Esophagus (tissue), 2 donors: ENCODE measurements around the gene MCCC1. TPM values are rescaled to one million over a fixed set of nuclear protein-coding genes. Genes with fewer than 3 reads are reported as not detected.
"Not testable (repeated sequence)": the region's sequence is repeated elsewhere in the genome, so short reads cannot be mapped to it uniquely, and the experiment has no call there.

Source experiments
- H3K27ac ChIP-seq, 2 donors: one replicate each; pipeline ENCODE4 v1.5.1; 2013; ENCODE audit warnings: low read depth in 2 of 2, mild to moderate bottlenecking in 2 of 2, inconsistent platforms in 1 of 2, low read length in 1 of 2, moderate library complexity in 1 of 2
- H3K27me3 ChIP-seq, 2 donors: one replicate each; pipeline ENCODE4 v1.6.1; 2013; ENCODE audit warnings: low read length in 2 of 2, control low read depth in 1 of 2, mild to moderate bottlenecking in 1 of 2; ENCODE audit not compliant: insufficient read depth in 2 of 2, control insufficient read depth in 1 of 2
- H3K36me3 ChIP-seq, 2 donors: one replicate each; pipeline ENCODE4 v1.6.1; 2013; ENCODE audit warnings: low read length in 1 of 2; ENCODE audit not compliant: control insufficient read depth in 2 of 2, insufficient read depth in 2 of 2
- H3K4me1 ChIP-seq, 2 donors: one replicate each; pipeline ENCODE4 v1.6.1; 2013; ENCODE audit warnings: low read length in 1 of 2; ENCODE audit not compliant: control insufficient read depth in 2 of 2, insufficient read depth in 2 of 2
- H3K4me3 ChIP-seq, 2 donors: one replicate each; pipeline ENCODE4 v1.5.1; 2013; ENCODE audit warnings: low read length in 2 of 2, mild to moderate bottlenecking in 2 of 2, low read depth in 1 of 2, moderate library complexity in 1 of 2
- H3K9me3 ChIP-seq, 2 donors: one replicate each; pipeline ENCODE4 v1.6.1; 2013; ENCODE audit warnings: mild to moderate bottlenecking in 2 of 2, low read depth in 1 of 2, low read length in 1 of 2, moderate library complexity in 1 of 2; ENCODE audit not compliant: control insufficient read depth in 2 of 2, insufficient read depth in 1 of 2
- WGBS, 2 donors: extraction: QIAGEN DNeasy Blood & Tissue Kit; methylation state at CpG; one replicate each; pipeline ENCODE4 v1.1.7; 2013; 5-methylcytosine and 5-hydroxymethylcytosine counted together
- polyA plus RNA-seq, 2 donors: library from polyadenylated mRNA; stranded (reverse); fragments of 200-250 nt; gene quantifications; one replicate each; pipeline ENCODE4 v1.2.3, GENCODE V29; 2013
- donor health status: healthy with polysubstance abuse.
- donor health status: Bipolar disorder and iron deficiency.

Gene MCCC1
- polyA plus RNA-seq, 2 donors, result 26.0 to 33.0 TPM

GRCh38 chr3:183123891-183124290 is 24.6 kb upstream of the MCCC1 start:
- H3K27ac ChIP-seq, result no peak overlapping the region
- H3K4me1 ChIP-seq, result no peaks in the 10 kb centered on the region
- no peaks in the 10 kb centered on the region for H3K9me3 ChIP-seq
- no peak overlapping the region for H3K4me3 ChIP-seq
- 47 to 63% methylated on average over 4 of the region's 4 CpGs for WGBS, 2 donors
- no peaks in the 10 kb centered on the region for H3K36me3 ChIP-seq
- no peaks in the 10 kb centered on the region for H3K27me3 ChIP-seq

DNA sequence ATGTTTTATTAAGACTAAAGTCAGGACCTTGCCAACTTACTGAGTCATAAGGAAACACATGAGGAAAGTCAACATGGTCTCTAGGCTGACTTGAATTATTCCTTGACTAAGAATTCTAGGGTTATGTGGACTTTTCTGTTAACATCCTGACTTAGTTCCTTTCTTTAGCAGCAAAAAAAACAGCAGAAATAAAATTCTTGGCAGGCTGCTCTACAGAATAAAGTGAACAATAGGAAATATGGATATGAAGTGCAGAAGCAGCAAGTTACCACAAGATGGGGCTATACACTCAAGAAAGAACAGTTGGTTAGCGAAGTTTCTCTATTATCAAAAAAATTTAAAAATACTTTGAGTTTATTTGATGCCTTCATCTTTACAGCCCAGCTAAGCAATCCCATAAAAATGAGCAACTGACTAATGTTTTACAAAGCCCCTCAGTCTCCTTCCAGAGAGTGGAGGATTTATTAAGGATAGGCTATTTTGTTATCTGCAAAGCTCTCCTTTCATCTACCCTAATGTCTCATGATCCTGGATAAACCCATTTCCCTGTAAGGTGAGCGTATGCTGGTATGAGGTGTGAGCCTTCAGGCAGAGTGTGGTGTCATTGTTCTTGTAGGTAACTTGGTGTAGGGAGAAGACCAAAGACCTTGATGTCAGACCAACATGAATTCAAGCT is 23.1 kb upstream of the MCCC1 start:
- Histone ChIP-seq H3K36me3 (no peaks in the 10 kb centered on the region), H3K9me3 (no peaks in the 10 kb centered on the region), H3K27ac (no peak overlapping the region), H3K27me3 (no peaks in the 10 kb centered on the region), H3K4me1 (no peaks in the 10 kb centered on the region), H3K4me3 (no peak overlapping the region)
- WGBS, 2 donors, result 12 to 23% methylated on average over 2 of the region's 2 CpGs

- Histone ChIP-seq H3K36me3 (no peaks in the 10 kb centered on the region), H3K9me3 (no peaks in the 10 kb centered on the region), H3K27me3 (no peaks in the 10 kb centered on the region), H3K27ac (no peak overlapping the region), H3K4me3 (no peak overlapping the region), H3K4me1 (peaks cover 4 to 5% of the 10 kb centered on the region in 2 donors)
- 73 to 78% methylated on average over 8 of the region's 8 CpGs for WGBS, 2 donors
Measured at GRCh38 chr3:183120538-183121215, 21.4 kb upstream of the MCCC1 start.

DNA sequence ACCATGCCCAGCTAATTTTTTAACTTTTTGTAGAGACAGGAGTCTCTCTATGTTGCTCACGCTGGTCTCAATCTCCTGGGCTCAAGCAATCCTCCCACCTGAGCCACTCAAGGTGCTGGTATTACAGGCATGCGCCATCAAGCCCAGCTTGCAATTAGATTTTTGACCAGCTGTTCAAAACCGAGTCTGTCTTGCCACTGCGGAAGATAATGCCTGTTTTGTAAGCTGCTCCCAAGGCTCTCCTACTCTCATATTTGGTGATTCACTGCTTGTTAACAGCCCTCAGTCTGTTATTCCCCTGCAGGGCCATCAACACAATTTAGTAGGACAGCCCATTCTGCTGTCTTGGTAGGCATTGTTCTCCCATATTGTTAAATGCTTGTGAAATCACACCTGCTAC is 17.8 kb upstream of the MCCC1 start:
- H3K27ac ChIP-seq, result no peak overlapping the region
- H3K36me3 ChIP-seq, result no peaks in the 10 kb centered on the region
- WGBS, 2 donors, result 76 to 83% methylated on average over 4 of the region's 4 CpGs
- H3K4me1 ChIP-seq, result peaks cover 4 to 7% of the 10 kb centered on the region in 2 donors
- H3K9me3 ChIP-seq, result no peaks in the 10 kb centered on the region
- H3K27me3 ChIP-seq, result peaks cover 0 to 4% of the 10 kb centered on the region in 2 donors
- no peak overlapping the region for H3K4me3 ChIP-seq

DNA sequence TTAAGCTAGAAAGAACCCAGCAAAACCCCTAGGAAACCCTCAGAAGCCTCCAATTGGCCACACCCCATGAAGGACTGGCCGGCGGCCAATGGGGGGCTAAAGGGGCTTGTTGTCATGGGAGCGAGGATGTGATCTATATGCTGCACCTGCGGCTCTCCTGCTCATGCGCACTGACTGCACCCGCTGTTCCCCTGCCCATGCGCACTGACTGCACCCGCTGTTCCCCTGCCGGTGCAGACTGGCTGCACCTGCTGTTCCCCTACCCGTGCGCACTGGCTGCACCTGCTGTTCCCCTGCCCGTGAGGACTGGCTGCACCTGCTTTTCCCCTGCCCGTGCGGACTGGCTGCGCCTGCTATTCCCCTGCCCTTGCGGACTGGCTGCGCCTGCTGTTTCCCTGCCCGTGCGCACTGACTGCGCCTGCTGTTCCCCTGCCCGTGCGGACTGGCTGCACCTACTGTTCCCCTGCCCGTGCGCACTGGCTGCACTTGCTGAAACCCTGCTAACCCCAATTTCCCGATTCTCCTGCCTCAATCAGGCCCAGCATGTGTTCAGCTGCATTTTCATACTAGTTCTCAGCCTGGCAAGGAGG is 16.8 kb upstream of the MCCC1 start:
- Histone ChIP-seq H3K36me3 (no peaks in the 10 kb centered on the region), H3K4me3 (peak overlapping the region in 1 of 2 donors; percentile 16)

GRCh38 chr3:183114384-183115178 is 15.3 kb upstream of the MCCC1 start:
- Histone ChIP-seq H3K27ac (no peak overlapping the region), H3K36me3 (no peaks in the 10 kb centered on the region), H3K9me3 (no peaks in the 10 kb centered on the region), H3K27me3 (peaks cover 0 to 4% of the 10 kb centered on the region in 2 donors), H3K4me1 (peaks cover 4 to 7% of the 10 kb centered on the region in 2 donors), H3K4me3 (no peak overlapping the region)
- WGBS, 2 donors, result 40 to 59% methylated on average over 13 of the region's 13 CpGs

More for the DNA sequence above, 16.8 kb upstream of the MCCC1 start:
- WGBS, 2 donors, result 2 to 3% methylated on average over 23 to 25 of the region's 25 CpGs
- Histone ChIP-seq H3K27ac (no peak overlapping the region), H3K4me1 (peaks cover 4 to 7% of the 10 kb centered on the region in 2 donors), H3K27me3 (peaks cover 0 to 4% of the 10 kb centered on the region in 2 donors), H3K9me3 (no peaks in the 10 kb centered on the region)

- not testable (repeated sequence) for H3K36me3 ChIP-seq, H3K27me3 ChIP-seq, H3K27ac ChIP-seq, H3K4me1 ChIP-seq, H3K4me3 ChIP-seq, H3K9me3 ChIP-seq
- 75 to 83% methylated on average over 1 of the region's 1 CpG for WGBS, 2 donors
Measured at GRCh38 chr3:183109847-183110246, 10.6 kb upstream of the MCCC1 start.

DNA sequence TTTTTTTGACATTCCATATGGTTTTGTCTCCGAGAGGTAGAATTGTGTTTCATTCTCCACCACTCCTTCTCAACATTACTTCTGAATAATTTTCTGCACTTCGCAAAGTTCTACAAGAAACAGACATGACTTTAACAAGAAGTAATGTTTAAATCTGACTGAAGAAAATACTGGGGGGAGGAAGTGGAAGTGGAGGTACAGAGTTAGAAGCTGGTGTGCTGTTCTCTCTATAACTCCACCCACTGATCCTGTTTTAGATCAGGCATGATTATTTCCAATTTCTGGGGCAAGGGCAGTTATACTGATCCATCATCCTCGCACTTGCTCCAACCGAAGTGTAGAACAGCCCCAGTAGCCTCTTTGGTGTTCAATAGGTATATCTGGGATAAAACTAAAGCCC is 9.2 kb upstream of the MCCC1 start:
- H3K4me3 ChIP-seq, result no peak overlapping the region
- H3K36me3 ChIP-seq, result no peaks in the 10 kb centered on the region
- H3K27me3 ChIP-seq, result no peaks in the 10 kb centered on the region
- 82 to 85% methylated on average over 4 of the region's 4 CpGs for WGBS, 2 donors
- H3K27ac ChIP-seq, result no peak overlapping the region
- no peaks in the 10 kb centered on the region for H3K4me1 ChIP-seq
- H3K9me3 ChIP-seq, result no peaks in the 10 kb centered on the region

DNA sequence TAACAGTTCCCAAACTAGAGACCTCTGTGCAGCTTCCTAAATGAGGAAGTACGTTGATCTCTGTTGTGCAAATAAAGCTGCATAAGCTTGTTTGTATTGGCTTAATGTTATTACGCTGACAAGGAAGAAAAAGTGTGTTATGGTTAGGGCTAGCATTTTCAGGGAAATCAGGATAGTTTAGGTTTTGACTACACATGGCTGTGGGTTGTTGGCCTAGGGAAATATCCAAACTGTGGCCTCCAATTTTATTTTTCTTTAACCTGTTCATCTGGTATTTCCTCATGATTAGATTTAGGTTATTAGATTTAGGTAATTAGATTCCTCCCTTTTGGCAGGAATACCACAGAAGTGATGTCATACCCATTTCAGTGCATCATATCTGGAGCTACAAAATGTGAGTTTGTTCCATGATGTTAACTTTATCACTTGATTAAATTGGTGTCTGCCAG is 8.7 kb upstream of the MCCC1 start:
- H3K9me3 ChIP-seq, result no peaks in the 10 kb centered on the region
- H3K27ac ChIP-seq, result no peak overlapping the region

More for the DNA sequence above, 8.7 kb upstream of the MCCC1 start:
- H3K36me3 ChIP-seq, result no peaks in the 10 kb centered on the region
- WGBS, 2 donors, result 20% methylated on average over 2 of the region's 2 CpGs
- H3K4me3 ChIP-seq, result no peak overlapping the region
- H3K27me3 ChIP-seq, result no peaks in the 10 kb centered on the region
- no peaks in the 10 kb centered on the region for H3K4me1 ChIP-seq
